GM19455 (cell line): ENCODE data around the gene FBXL13.
"Not testable (repeated sequence)": the region's sequence is repeated elsewhere in the genome, so short reads cannot be mapped to it uniquely, and the experiment has no call there.

ENCODE experiments used
- ATAC-seq: cut with Tn5 transposase; IDR thresholded peaks from one replicate; pipeline ENCODE4 v1.9.1; 2021; ENCODE audit not compliant: unreplicated experiment

FBXL13 gene

GRCh38 chr7:102778663-102779062 is 295.9 kb downstream of the FBXL13 start:
- ATAC-seq = not testable (repeated sequence)

GRCh38 chr7:102776217-102776616 is 298.4 kb downstream of the FBXL13 start:
- ATAC-seq = not testable (repeated sequence)

GRCh38 chr7:102770467-102770866 is 304.1 kb downstream of the FBXL13 start:
- not testable (repeated sequence) for ATAC-seq

- not testable (repeated sequence) for ATAC-seq
These were observed 304.9 kb downstream of the FBXL13 start for GRCh38 chr7:102769657-102770192.

GRCh38 chr7:102763295-102763905 is 311.2 kb downstream of the FBXL13 start:
- ATAC-seq = not testable (repeated sequence)
